PC-3 (cell line): Measurements from ENCODE around the gene FKBP11.

ENCODE experiments used
- EZH2 ChIP-seq: fragments of 300-600 bp; sonication (generic); IDR thresholded peaks from one replicate; pipeline ENCODE4 v1.6.1; 2017; ENCODE audit warnings: antibody characterized with exemption, mild to moderate bottlenecking, low read length; ENCODE audit not compliant: unreplicated experiment
- TF ChIP-seq, protein P1 (sequence below): fragments of 300-600 bp; sonication (generic); conservative IDR thresholded peaks from 2 replicates; pipeline ENCODE4 v1.5.1; 2017; ENCODE audit warnings: antibody characterized with exemption, low read depth, mild to moderate bottlenecking, low read length

DNA sequence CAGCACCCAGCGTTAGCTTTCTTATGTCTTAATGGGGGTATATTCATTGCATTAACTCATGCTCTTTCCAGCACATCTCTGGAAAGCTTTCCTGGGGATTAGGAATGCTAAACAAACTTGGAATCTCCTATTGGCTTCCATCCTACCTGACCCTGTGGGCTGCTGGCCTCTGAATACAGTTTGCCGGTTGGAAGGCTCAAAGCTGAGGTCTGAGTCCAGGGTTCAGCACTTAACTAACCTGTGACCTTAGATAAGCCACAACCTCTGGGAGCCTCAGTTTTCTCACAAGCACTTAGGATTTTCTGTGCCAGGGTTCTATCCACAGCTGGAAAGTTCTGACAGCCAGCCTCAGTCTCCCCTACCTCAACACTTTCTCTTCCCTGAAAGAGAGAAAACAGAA is 46.7 kb downstream of the FKBP11 start:
- TF ChIP-seq EZH2: no peak
- TF ChIP-seq, protein P1, sequence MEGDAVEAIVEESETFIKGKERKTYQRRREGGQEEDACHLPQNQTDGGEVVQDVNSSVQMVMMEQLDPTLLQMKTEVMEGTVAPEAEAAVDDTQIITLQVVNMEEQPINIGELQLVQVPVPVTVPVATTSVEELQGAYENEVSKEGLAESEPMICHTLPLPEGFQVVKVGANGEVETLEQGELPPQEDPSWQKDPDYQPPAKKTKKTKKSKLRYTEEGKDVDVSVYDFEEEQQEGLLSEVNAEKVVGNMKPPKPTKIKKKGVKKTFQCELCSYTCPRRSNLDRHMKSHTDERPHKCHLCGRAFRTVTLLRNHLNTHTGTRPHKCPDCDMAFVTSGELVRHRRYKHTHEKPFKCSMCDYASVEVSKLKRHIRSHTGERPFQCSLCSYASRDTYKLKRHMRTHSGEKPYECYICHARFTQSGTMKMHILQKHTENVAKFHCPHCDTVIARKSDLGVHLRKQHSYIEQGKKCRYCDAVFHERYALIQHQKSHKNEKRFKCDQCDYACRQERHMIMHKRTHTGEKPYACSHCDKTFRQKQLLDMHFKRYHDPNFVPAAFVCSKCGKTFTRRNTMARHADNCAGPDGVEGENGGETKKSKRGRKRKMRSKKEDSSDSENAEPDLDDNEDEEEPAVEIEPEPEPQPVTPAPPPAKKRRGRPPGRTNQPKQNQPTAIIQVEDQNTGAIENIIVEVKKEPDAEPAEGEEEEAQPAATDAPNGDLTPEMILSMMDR: no peak
